HG02970 (cell line): ENCODE data around the gene JPH3.

Source experiments
- ATAC-seq: cut with Tn5 transposase; IDR thresholded peaks from one replicate; pipeline ENCODE4 v1.9.1; 2021; ENCODE audit warnings: mild to moderate bottlenecking, moderate library complexity, moderate number of reproducible peaks; ENCODE audit not compliant: unreplicated experiment, low FRiP score

Gene JPH3

DNA sequence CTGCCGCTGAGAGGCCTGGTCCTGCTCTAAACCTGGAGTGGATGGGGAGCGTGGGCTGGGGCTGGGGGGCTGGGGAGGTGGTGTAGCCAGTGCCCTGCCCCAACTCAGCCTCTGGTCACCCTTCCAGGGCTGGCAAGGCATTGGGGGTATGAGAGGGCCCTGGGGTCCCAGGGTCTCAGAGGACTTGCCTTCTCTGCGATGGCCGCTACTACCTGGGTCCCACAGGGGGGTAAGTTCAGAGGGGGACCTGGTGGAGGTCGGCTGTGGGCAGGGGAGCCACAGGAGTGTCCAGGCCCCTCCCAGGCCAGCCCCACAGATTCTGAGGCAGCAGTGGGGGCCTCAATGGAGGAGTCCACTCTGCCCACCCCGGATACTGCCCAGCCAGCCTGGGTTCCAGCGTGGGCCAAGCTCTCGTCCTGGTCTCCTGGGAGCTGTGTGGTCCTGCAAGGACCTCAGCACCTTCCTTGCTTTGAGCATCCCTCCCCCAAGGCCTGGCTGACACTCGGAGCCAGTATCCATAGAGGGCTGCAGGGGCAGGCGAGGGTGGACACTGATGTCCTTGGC, 20.5 kb downstream of the JPH3 start:
- ATAC-seq = no peak

DNA sequence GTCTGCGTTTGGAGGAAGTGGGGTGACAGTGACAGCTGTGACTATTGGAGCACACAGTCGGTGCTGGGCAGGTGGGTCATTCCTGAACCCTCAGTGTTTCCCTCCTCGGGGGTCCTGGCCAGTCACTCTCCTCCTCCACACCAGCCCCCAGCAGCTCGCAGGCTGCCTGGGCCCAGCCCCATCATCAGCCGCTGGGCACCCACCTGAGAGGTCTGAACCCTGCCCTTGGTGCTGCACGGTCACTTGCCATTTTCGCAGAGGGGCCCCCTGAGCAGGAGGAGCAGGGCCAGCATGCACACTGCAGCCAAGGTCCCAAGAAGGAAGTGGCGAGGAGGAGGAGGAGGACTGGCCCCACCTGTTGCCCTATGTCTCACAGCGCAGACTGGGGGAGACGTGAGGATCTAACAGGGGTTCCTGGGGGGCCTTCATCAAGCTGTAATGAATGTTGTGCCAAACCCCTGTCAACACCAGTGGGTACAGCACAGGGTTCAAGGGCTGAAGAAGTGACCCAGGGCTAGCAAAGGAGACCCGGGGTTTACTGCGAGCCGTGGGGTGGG, 23.0 kb downstream of the JPH3 start:
- ATAC-seq = no peak

DNA sequence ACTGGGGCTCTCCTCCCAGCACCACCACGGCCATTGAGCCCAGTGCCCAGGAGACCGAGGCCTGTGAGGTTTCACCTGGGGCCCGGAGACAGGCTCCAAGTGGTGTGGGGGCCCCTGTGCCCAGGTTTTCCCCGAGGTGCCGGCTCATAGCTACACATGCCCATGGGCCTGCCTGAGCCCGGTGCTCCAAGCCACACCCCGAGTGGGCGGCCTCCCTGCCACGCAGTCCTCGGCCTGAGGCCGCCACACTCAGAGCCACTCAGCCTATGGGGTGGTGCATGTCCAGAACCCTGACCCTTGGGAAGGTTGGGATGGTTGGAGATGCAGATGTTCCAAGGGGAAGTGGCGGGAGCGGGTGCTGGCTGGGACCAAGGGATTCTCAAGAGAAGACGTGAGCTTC, 24.1 kb downstream of the JPH3 start:
- ATAC-seq = no peak

DNA sequence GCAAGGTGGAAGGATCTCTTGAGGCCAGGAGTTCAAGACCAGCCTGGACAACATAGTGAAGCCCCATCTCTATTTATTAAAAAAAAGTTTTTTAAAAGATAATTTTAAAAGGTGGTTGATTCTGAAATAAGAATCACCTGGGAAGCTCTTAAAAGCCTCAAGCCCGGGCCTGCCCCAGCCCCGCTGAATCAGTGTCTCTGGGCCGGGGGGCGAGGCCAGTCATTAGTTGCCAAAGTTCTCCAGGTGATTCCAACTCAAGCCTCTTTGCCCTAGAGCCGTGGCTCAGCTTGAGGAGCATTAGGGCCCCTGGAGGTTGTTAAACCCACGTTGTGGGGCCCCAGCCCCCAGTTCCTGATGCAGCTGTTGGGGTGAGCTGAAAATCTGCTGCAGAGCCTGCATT, 24.6 kb downstream of the JPH3 start:
- ATAC-seq = no peak

DNA sequence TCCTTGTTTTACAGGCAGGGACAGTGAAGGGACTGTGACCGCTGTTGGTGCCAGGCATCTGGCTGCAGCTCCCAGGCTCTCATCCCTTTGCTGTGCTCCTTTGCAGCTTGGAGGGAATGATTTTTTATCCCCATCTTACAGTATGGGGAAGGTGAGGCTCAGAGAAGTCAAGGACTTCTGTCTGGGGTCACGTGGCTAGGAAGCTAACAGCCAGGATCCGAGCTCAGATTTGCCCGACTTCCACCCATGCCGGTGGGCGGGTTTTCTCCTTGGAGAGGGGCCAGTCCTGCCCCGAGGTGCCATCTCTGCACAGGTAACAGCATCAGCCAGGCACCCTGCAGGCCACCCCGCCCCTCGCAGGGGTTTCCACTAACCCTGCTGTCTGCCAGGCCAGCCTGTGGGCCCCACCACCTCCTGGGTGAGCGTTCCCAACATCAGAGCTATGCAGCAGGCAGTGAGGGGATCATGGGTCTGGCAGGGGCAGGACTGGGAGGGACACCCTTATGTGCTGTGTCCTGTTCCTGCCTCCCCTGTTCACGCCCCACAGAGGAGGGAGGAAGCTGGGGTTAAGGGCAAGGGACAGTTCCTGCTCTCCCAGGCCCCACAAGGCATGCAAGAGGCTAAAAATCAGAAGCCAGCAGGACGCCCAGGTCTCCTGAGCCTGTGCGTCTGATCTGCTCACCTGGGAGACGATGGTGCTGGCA, 25.4 kb downstream of the JPH3 start:
- ATAC-seq = no peak

DNA sequence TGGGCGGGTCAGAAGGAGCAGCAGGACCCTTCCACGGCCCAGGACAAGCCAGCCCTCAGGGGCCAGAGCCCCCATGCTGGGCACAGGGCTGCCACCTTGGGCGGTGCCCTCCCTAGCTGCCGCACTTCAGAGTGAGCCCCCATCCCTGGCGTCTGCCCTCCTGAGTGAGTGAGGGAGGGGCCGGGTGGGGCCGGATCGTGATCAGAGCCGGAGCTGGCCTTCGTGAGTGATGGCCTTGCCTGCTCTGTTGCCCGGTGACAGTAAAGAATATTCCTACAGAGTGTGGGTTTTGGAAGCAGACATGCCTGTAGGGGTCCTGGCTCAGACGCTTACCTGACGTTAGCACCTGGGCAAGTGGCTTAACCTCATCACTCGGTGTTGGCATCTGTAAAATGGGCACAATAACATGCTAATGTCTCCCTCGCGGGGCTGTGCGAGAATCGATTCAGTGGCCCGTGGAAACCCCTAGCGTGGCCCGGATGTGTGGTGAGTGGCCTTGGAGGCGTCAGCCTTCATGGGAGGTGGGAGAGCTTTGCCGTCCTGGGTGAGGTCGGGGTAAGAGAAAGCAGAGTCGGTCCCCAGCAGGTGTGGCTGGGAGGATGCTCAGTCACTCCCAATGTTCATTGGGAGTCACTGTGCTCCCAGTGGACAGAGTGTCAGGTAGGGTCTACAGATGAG, 26.1 kb downstream of the JPH3 start:
- no peak for ATAC-seq

DNA sequence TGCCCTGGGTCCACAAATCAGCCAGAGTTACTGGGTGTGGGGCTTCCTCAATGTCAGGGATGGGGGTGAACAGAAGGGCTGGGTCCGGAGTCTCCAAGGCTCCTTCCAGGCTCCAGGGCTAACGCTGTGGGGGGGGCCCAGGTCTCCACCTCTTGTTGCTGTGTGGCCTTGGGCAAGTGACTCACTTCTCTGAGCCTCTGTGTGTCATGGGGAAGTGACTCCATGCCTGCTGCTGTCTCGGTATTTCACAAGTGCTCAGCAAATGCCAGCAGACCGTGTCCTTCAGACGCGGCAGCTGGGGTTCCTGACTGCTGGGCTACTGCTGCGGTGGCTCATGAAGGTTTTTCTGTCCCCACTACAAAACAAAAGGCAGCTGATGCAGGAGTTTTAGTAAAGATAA, 26.6 kb downstream of the JPH3 start:
- no peak for ATAC-seq

DNA sequence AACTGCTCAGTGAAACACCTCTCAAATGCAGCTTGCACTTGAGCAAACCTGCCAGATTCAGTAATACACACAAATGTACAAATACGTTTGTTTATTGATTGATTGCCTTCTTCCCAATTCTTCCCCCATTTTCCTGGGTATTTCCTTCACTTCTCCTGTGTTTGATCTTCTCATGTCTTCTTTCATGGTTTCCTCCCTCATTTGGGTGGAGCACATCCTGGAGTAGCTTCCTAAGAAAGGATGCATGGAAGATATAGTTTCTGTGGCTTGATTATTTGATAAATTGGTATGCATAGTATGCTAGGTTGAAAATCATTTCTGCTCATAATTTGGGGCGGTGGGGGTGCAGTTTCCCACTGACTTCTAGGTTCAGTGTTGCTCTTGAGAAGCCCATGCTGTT, 28.8 kb downstream of the JPH3 start:
- no peak for ATAC-seq

DNA sequence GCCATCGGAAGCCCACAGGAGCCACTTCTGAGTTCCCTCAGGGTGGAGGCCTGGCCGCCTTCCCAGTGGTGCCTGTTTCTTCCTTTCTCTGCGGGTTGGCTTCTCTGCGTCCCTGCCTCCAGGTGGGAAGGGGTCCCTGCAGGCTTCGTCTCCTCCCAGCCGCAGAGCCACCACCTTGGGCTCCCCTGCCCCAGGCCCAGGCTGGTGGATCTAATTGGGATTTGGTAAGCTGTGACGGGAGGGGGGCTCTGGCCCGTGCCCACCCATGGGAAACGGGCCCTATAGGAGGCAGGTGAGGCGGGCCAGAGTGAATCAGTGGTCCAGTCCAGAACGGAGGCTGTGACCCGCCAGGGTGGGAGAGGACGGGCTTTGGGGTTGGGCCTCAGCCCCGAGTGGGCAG, 32.1 kb downstream of the JPH3 start:
- no peak for ATAC-seq

DNA sequence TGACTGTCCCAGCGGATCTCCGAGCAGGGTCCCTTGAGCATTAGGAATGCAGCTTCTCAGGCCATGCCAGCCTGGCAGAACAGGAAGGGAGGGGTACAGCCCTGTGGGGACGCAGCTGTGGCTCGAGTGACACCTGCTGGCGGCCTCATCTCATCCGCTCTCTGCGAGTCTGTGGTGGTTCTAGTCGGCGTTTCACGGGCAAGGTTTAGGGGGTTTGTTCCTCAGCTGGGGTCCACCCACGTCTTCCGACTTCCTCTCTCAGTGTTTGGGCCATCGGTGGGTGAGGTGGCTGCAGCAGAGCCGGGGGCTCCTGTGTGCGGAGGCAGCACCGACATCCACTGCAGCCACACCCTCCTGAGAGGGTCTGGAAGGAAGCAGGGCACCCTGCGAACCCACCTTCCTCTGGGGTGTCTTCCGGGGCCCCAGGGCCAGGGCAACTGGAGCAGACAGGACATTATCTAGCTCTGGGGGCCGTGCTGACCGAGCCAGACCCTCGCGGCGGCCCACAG, 33.3 kb downstream of the JPH3 start:
- no peak for ATAC-seq

DNA sequence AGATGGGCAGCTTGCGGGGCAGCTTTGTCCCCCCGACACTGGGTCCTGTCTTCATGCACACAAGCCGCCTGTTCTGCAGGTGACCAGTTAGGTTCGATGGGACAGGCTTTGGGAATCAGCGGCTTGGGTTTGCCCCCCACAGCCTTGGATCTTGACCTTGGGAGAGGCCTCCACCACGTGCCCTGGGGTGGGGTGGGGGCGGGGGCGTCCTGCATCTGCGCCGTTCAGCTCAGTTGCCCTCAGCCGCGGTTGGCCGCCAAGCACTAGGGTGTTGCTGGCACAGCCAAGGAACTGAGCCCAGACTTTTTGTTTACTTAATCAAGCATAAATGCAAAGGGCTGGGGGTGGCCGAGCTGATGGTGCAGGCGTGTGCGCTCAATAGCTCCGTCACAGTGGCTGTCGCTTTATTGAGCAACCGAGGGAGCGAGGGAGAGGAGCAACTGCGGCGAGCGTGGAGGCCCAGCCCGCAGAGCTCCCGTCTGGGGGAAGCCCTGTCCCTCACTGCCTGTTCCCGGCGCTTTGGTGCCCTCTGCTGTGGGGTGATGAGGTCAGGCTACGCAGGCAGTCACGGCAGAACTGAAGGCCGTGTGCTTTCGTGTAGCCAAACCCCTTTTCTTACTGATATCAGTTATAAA, 33.9 kb downstream of the JPH3 start:
- ATAC-seq = no peak

DNA sequence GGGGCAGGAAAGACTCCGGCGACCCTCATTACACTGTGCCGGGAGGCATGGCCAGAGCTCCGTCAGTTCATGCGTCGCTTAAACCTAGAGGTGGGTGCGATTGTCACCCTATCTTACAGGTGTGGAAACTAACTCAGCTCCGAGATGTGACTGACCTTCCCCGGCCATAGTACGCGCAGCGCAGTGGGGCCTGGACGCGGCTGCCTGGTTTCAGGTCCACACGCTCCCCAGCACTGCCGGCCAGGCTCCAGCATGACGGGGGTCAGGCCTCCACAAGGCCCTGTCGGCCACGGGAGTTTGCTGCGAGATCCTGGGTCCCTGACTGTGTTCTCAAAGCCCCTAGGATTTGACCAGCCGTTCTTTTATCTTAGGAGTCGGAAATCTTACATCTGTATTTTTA, 34.4 kb downstream of the JPH3 start:
- ATAC-seq = no peak

DNA sequence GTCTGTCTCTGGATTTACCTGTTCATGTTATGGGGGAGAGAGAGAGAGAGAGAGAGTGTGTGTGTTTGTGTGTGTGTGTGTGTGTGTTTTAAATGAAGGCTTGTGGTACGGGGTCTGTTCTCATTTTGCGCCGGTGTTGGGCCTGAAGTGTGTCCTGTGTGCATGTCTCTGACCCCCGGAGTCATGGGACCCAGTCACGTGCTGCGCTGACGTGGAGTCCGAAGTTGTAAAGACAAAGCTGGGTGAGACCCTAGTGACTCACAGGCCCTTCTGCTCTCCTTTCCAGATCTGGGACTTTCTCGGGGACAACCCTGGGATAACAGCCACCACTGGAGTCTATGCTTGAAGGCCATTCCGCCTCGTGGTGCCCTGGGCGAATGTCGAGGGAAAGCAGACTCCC, 35.0 kb downstream of the JPH3 start:
- no peak for ATAC-seq

DNA sequence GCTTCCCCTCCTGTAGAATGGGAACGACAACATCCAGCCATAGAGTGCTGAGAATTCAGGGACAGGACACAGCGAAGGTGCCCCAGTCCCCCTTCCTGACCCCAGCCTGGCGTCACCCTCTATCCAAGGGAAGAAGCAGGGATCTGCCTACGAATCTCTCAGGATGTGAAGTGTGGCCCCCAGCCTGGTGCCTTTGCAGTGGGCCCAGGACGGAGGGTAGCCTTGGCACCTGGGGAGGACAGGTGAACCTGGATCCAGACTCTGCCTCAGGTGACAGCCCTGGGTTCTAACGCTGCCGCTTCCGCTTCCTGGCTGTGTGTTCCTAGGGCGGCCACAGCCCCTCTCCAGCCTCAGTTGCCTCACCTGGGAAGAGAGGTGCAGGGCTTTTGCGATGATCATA, 36.4 kb downstream of the JPH3 start:
- ATAC-seq = no peak

DNA sequence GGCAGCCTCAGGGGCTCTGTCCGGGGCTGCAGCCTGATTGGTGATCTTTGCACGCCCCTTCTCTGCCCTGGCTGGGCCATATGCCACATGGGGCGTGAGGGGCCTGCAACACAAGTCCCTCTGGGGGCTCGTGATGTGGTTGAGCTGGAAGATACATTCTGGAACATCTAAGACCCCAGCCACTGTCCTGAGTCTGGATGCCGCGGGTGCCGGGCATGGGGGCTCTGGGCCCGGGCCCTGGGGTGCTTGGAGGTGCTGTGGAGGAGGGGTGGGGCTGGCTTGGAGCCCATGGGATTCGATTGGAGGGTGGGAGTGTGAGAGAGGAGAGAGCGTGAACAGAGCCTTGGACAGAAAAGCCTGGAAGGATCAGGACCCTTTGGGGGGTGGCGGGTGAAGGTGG, 39.4 kb downstream of the JPH3 start:
- no peak for ATAC-seq

DNA sequence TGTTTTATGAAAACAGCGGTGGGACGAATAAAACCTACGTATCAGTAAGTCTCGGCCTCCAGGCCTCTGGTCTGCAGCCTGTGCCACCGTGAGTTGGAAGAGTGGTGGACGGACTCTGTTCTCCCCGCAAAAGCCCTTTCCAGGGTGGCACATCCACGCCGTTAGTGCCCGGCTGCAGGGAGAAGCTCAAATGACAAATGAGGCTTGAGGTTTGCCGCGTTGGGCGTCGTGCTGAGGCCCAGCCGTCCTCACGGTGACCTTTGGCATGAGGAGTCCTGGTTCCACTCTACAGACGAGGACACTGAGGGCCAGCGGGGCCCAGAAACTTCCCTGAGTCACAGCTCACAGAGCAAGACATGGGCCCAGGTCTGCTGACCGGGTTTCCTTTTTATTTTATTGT, 40.2 kb downstream of the JPH3 start:
- ATAC-seq = no peak

DNA sequence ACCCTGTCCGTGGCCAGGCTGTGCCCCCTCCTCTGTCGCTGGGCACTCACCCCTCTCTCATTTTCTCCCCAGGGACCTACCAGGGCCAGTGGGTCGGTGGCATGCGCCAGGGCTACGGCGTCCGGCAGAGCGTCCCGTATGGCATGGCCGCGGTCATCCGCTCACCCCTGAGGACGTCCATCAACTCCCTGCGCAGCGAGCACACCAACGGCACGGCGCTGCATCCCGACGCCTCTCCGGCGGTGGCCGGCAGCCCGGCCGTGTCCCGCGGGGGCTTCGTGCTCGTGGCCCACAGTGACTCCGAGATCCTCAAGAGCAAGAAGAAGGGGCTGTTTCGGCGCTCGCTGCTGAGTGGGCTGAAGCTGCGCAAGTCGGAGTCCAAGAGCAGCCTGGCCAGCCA, 41.9 kb downstream of the JPH3 start:
- no peak for ATAC-seq

DNA sequence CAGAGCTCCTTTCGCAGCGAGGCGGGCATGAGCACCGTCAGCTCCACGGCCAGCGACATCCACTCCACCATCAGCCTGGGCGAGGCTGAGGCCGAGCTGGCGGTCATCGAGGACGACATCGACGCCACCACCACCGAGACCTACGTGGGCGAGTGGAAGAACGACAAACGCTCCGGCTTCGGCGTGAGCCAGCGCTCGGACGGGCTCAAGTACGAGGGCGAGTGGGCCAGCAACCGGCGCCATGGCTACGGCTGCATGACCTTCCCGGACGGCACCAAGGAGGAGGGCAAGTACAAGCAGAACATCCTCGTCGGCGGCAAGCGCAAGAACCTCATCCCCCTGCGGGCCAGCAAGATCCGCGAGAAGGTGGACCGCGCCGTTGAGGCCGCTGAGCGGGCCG, 42.3 kb downstream of the JPH3 start:
- ATAC-seq = no peak

DNA sequence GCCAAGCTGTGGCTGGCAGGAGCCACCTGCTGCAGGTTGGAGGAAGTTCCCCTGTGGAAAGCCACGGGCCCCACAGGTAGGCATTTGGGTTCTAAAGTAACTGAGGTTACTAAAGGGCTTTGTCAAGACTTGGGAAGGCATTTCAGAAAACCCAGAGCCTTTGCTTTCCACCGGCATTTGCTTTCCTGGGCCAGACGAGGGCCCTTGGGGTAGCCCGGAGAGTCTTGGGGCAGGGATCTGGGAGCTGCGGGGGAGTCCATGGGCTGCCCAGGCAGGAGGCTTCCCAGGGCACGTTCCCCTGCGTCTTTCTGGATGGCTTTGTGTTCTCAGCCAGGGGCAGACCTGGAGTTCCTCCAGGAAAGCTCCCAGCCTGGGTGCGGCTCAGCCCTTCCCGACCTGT, 43.5 kb downstream of the JPH3 start:
- no peak for ATAC-seq

DNA sequence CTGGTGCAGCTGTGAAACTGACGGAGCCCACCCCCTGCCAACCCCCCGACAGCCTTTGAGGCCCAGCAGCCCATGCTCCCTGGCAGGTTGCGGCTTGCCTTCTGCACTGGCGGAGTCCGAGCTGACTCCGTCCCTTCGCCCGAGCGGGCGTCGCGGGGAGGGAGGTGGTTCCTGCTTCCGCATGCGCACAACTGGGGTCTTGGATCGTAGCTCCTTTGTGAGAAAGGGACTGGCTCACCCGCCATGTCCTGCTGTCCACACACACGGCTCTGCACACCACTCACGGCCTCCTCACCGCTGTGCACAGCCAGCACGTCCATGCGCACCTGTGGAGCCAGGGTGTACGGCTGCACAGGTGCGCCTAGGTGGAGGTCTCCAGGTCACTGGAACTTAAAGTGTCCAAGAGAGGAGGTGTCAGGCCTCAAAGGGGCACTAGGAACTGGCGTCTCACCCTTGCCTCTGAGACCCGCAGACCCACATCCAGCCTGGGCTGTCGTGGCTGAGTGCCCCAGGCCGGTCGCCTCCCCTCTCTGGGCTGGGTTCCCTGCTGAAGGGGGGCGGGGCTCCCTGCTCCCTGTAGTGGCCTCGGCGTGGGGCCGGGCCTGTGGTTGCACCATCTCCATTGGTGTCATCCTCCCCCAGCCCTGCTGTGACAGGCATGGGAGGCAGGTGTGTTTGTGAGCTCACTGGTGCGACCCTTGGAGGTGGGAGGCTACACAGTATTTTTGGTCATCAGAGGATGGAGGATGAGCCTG, 45.3 kb downstream of the JPH3 start:
- ATAC-seq = no peak
